COR-L47 (cell line): ENCODE data around the gene CCDC85C.

Experiments
- DNase-seq: peaks from one replicate; lab custom pipeline; 2025; lab: John Stamatoyannopoulos, UW

CCDC85C gene

DNA sequence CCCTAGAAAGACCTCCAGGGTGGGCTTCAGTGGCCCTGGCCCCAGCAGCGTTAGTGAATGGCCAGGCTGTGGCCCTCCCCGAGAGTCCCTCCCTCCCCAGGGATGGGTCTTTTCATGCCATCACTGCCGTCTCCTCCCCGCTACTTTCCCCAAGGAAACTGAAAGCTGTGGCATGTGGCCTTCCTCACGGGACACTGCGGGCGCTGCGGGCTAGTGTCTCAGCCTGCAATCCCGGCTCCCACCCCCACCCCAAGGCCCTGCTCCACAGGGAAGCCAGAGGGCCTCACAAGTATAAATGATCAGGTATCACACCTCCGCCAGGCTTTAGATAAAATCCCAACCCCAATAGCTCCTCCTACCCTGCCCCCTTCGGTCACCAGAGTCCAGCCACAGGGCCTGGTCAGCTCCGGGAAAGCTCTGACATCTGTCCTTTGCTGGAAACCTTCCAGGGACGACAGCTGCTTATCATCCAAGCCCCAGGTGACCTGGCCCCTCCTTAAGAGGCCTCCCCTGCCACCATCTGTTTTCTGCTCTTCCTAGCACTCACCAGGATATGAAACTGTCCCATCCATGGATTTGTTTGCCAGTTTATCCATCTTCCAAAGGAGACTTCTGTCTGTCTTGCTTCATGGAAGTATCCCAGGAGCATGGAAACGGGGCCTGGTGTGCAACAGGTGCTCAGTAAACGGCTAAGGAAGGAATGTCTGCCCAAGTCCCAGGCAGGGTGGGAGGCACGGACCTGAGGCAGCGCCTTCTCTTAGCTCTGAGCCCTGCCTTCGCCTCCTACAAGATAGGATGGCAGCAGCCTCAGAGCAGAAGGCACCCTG is 31.6 kb downstream of the CCDC85C start:
- DNase-seq, result peak; percentile 14

GRCh38 chr14:99571303-99571986 is 32.6 kb downstream of the CCDC85C start:
- peak; percentile 84 for DNase-seq

- DNase-seq, result peak; percentile 24
Measured at GRCh38 chr14:99570544-99571302, 33.3 kb downstream of the CCDC85C start.

DNA sequence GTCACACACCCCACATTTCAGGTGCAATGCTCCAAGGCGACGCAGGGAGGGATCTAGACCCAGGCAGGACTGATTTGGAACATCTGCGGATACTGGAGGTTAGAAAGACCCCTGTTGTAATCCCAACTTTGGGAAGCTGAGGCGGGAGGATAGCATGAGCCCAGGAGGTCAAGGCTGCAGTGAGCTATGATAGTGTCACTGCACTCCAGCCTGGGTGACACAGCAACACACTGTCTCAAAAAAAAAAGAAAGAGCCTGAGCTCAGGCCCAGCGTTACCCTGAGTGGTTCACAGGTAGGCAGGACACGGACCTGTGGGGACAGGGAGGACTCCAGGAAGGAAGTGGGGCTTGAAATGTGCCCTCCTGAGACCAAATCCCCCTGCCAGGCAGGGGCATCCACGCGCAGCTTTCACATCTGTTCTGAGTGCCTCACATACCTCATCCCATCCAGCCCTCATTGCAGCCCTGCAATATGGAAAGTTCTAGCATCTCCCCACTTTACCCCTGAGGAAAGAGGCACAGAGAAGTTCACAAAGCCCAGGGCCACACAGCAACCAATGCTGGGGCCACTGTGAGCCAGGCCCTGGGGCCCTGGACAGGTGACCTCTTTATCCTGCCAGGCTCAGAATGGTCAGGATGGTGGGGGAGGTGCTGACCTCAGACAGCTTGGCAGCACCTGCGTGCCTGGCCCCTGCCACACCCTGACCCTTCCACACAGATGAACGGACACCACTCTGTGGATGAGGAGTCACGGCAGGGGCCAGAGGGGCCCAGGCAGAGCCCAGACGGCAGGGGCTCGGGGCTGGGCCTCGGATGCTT is 34.1 kb downstream of the CCDC85C start:
- DNase-seq, result no peak

GRCh38 chr14:99568567-99569560 is 35.1 kb downstream of the CCDC85C start:
- DNase-seq, result peak; percentile 26

GRCh38 chr14:99566390-99567354 is 37.3 kb downstream of the CCDC85C start:
- no peak for DNase-seq

GRCh38 chr14:99566009-99566389 is 38.0 kb downstream of the CCDC85C start:
- peak; percentile 33 for DNase-seq

- DNase-seq, result no peak
Measured at GRCh38 chr14:99565383-99565782, 38.6 kb downstream of the CCDC85C start.

GRCh38 chr14:99564926-99565259 is 39.1 kb downstream of the CCDC85C start:
- DNase-seq, result peak; percentile 22

- DNase-seq, result peak; percentile 99
Measured at GRCh38 chr14:99564256-99564925, 39.6 kb downstream of the CCDC85C start.

- no peak for DNase-seq
Measured at GRCh38 chr14:99563749-99564129, 40.3 kb downstream of the CCDC85C start.

DNA sequence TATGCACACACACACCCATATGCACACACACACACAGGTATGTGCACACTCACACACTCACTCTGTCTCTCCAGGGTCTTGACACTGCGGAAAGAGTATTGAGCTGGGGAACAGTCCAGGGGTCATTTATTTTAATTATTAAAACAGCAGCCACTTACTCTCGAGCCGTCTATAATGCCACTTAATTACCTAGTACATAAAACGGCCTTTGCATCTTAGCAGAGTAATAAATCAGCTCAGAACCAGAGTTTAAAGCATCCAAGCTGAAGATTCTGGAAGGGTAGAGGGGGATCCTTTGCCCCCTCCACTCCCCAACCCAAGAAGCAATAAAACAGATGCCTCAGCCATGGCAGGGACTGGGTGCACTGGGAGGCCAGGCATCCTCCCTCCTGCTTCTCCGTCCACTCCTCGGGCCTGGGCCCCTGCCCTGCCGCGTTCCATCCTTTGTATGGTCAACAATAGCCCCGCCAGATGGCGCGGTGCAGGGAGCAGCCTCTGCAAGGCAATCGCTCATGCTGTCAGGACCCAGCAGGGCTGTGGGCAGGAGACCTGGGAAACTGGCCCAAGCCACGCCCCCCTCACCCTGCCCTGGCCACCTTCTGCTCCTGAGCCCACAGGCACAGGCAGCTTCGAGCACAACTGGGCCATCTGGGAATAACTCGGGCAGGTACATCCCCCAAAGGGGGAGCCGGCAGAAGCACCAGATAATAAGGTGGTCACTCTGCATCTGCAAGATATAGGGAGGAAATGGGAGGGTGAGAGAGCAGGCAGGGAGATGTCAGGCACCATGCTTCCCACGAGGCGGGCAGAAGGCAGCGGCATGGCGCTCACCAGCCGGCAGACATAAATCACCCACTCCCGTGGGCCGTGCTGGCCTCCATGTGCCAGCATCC is 40.9 kb downstream of the CCDC85C start:
- peak; percentile 93 for DNase-seq

DNA sequence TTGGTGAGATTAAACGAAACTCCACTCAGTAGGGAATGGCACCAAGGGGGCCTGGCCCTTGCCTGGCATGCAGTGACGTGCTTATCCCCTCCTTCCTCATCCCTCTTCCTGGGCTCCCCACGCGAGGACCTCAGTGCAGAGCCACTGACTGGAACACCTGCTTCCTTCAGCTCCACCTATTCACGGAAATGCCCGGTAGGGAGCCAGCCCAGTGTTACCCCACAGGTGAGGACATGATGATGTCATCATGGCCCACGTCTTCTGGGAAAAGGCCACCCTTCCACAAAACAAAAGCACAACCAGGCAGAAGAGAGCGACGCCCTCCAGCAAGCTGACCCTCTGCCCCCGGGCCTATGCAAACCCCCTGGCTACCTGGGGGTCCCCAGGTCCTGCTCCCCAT is 42.1 kb downstream of the CCDC85C start:
- DNase-seq, result peak; percentile 72

- peak; percentile 92 for DNase-seq
Measured at GRCh38 chr14:99560922-99561683, 42.9 kb downstream of the CCDC85C start.

DNA sequence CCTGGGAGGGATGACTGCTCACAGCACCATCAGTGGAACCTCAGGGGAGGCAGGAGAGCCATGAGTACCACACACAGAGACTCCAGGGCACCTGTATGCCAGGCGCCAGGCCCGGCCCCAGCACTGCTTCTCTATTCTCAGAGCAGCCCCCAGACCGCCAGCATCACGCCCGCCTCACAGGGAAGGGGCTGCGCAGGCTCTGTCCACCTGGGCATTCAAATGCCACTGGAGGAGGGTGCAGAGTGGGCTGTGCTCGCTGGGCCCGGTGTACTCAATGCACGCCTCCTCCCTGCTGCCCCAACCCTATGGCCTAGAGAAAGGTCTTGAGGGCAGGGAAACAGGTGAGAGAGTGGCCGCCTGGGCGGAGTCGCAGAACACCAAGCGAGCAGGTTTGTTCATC is 43.6 kb downstream of the CCDC85C start:
- no peak for DNase-seq

- DNase-seq, result no peak
Measured at GRCh38 chr14:99559286-99559990, 44.6 kb downstream of the CCDC85C start.
